HepG2 (cell line): ENCODE measurements around the gene GLRA3. TPM values are rescaled to one million over a fixed set of nuclear protein-coding genes. Genes with fewer than 3 reads are reported as not detected.

Source experiments
- ATAC-seq: fragments of 200-7000 bp; cut with Tn5 transposase; 3 replicates; pipeline ENCODE4 v1.9.1; 2020; ENCODE audit warnings: mild to moderate bottlenecking, moderate library complexity
- BruUV-seq: library from RNA; stranded (reverse); fragments of 400-500 nt; replicated peaks from 2 replicates; lab custom pipeline; 2021; lab: Mats Ljungman, UMichigan
- CTCF ChIA-PET: fragments of 300-600 bp; formaldehyde crosslinking; extraction: SDS; loops from one replicate; lab custom pipeline; 2021; ENCODE audit warnings: low total read pairs, inconsistent platforms, low intra/inter-chr PET ratio; lab: Yijun Ruan, JAX
- POLR2A ChIA-PET: fragments of 350-600 bp; sonication (Branson Sonifier 250); formaldehyde crosslinking; loops from one replicate; lab custom pipeline; 2020; ENCODE audit warnings: antibody characterized with exemption, inconsistent platforms; lab: Yijun Ruan, JAX
- DNase-seq: peaks from one replicate; pipeline ENCODE4 v3.0.0-alpha.2; 2015; ENCODE audit warnings: low spot score
- FAIRE-seq: peaks from 3 replicates; lab custom pipeline; 2011; peaks lifted over from hg19 to GRCh38; lab: Jason Lieb, UNC
- H2AFZ ChIP-seq: one replicate; pipeline ENCODE4 v1.6.1; 2011; ENCODE audit warnings: low read length, inconsistent platforms
- H3K27ac ChIP-seq: fragments of 300-600 bp; 3 replicates; pipeline ENCODE4 v1.8.0; 2011; ENCODE audit warnings: mixed run types, mild to moderate bottlenecking, mixed read lengths, low read length, inconsistent platforms; ENCODE audit not compliant: insufficient read depth; ENCODE audit errors: extremely low read length
- H3K27me3 ChIP-seq, 2 experiments: fragments of 200-600 bp in 1 of 2; 2 replicates in 1 of 2; 3 replicates in 1 of 2; pipeline versions ENCODE4 v1.6.0 to v1.8.0; 2011; ENCODE audit warnings: low read length in 2 of 2, mild to moderate bottlenecking in 2 of 2, moderate library complexity in 2 of 2, inconsistent platforms in 1 of 2; ENCODE audit not compliant: insufficient read depth in 2 of 2, control insufficient read depth in 1 of 2
- H3K36me3 ChIP-seq, 2 experiments: fragments of 200-600 bp in 1 of 2; replicated peaks in 1 of 2; 2 replicates in 1 of 2; 3 replicates in 1 of 2; pipeline versions ENCODE4 v1.5.1 to v1.8.0; 2011; ENCODE audit warnings: low read length in 2 of 2, inconsistent platforms in 1 of 2; ENCODE audit not compliant: insufficient read depth in 2 of 2, control insufficient read depth in 1 of 2
- H3K4me1 ChIP-seq: 2 replicates; pipeline ENCODE4 v1.5.1; 2012; ENCODE audit warnings: low read length, inconsistent platforms; ENCODE audit not compliant: insufficient read depth
- H3K4me2 ChIP-seq: 2 replicates; pipeline ENCODE4 v1.6.0; 2011; ENCODE audit warnings: low read depth, low read length, inconsistent platforms
- H3K4me3 ChIP-seq, 3 experiments: fragments of 200-600 bp in 1 of 3; sonication (generic), shearing (Covaris generic) in 1 of 3; replicated peaks in 1 of 3; 2 replicates each; pipeline ENCODE4 v1.5.1; 2011 to 2016; ENCODE audit warnings: low read length in 3 of 3, inconsistent platforms in 2 of 3, low read depth in 2 of 3, mild to moderate bottlenecking in 2 of 3, control low read depth in 1 of 3, mixed read lengths in 1 of 3; ENCODE audit not compliant: insufficient read depth in 1 of 3
- H3K79me2 ChIP-seq: one replicate; pipeline ENCODE4 v1.6.1; 2011; ENCODE audit warnings: low read length, inconsistent platforms; ENCODE audit not compliant: insufficient read depth
- H3K9ac ChIP-seq: 2 replicates; pipeline ENCODE4 v1.6.0; 2011; ENCODE audit warnings: mild to moderate bottlenecking, low read depth, low read length, inconsistent platforms; ENCODE audit not compliant: insufficient read depth
- H3K9me3 ChIP-seq: 2 replicates; pipeline ENCODE4 v1.5.1; 2012; ENCODE audit warnings: mild to moderate bottlenecking, low read length
- H4K20me1 ChIP-seq: 2 replicates; pipeline ENCODE4 v1.6.0; 2011; ENCODE audit warnings: inconsistent platforms, mild to moderate bottlenecking, low read length, moderate library complexity; ENCODE audit not compliant: insufficient read depth
- BCL6 ChIP-seq: IDR thresholded peaks from 2 replicates; pipeline ENCODE4 v1.6.1; 2016; ENCODE audit warnings: missing genetic modification reagents, missing compliant biosample characterization
- BHLHE40 ChIP-seq: IDR thresholded peaks from 2 replicates; pipeline ENCODE4 v1.6.1; 2011; ENCODE audit warnings: low read length, improper control_type of control experiment
- BRD4 ChIP-seq: sonication (generic); formaldehyde crosslinking; IDR thresholded peaks from 2 replicates; pipeline ENCODE4 v1.4.0; 2020; ENCODE audit warnings: missing genetic modification reagents
- ESRRA ChIP-seq: sonication (generic); formaldehyde crosslinking; IDR thresholded peaks from 2 replicates; pipeline ENCODE4 v1.5.1; 2020; ENCODE audit warnings: mild to moderate bottlenecking, low read depth, missing genetic modification reagents
- HOXD1 ChIP-seq: sonication (generic); formaldehyde crosslinking; IDR thresholded peaks from 2 replicates; pipeline ENCODE4 v1.5.0; 2020; ENCODE audit warnings: missing genetic modification reagents
- KDM1A ChIP-seq: IDR thresholded peaks from 2 replicates; pipeline ENCODE4 v1.6.1; 2016; ENCODE audit warnings: missing compliant biosample characterization
- LCORL ChIP-seq, 2 experiments: fragments of 450-650 bp in 1 of 2; sonication (generic) in 1 of 2; formaldehyde crosslinking in 1 of 2; IDR thresholded peaks; 2 replicates each; pipeline versions ENCODE4 v1.5.0 to v1.6.1; 2017 to 2020; ENCODE audit warnings: antibody characterized with exemption in 1 of 2, missing genetic modification reagents in 1 of 2
- NFE2L1 ChIP-seq: sonication (generic); formaldehyde crosslinking; IDR thresholded peaks from 2 replicates; pipeline ENCODE4 v1.4.0; 2020; ENCODE audit warnings: missing genetic modification reagents, mild to moderate bottlenecking, borderline replicate concordance
- NFKBIZ ChIP-seq: IDR thresholded peaks from 2 replicates; pipeline ENCODE4 v1.6.1; 2018; ENCODE audit warnings: missing genetic modification reagents, missing compliant biosample characterization
- THAP11 ChIP-seq: IDR thresholded peaks from 2 replicates; pipeline ENCODE4 v1.6.1; 2016; ENCODE audit warnings: missing biosample characterization, missing genetic modification reagents
- ZNF263 ChIP-seq: sonication (generic); formaldehyde crosslinking; IDR thresholded peaks from 2 replicates; pipeline ENCODE4 v1.4.0; 2020; ENCODE audit warnings: missing genetic modification reagents
- ZNF432 ChIP-seq: sonication (generic); formaldehyde crosslinking; IDR thresholded peaks from 2 replicates; pipeline ENCODE4 v1.5.0; 2020; ENCODE audit warnings: missing genetic modification reagents, mild to moderate bottlenecking, borderline replicate concordance
- ZNF501 ChIP-seq: sonication (generic); formaldehyde crosslinking; IDR thresholded peaks from 2 replicates; pipeline ENCODE4 v1.5.1; 2020; ENCODE audit warnings: mild to moderate bottlenecking, moderate library complexity, missing genetic modification reagents
- ZNF691 ChIP-seq: sonication (generic); formaldehyde crosslinking; IDR thresholded peaks from 2 replicates; pipeline ENCODE4 v1.4.0; 2020; ENCODE audit warnings: missing genetic modification reagents, low read depth, mild to moderate bottlenecking, borderline replicate concordance
- ZNF720 ChIP-seq: sonication (generic); formaldehyde crosslinking; IDR thresholded peaks from 2 replicates; pipeline ENCODE4 v1.4.0; 2020; ENCODE audit warnings: missing genetic modification reagents
- ZNF839 ChIP-seq: sonication (generic); formaldehyde crosslinking; IDR thresholded peaks from 2 replicates; pipeline ENCODE4 v1.4.0; 2020; ENCODE audit warnings: missing genetic modification reagents, mild to moderate bottlenecking, borderline replicate concordance
- WGBS: methylation state at CpG from one replicate; pipeline ENCODE4 v1.1.6; 2017; ENCODE audit warnings: low lambda C conversion rate; 5-methylcytosine and 5-hydroxymethylcytosine counted together
- in situ Hi-C: cut with HindIII; loops from 2 replicates; pipeline ENCODE4 v1.10.0; 2017; ENCODE audit warnings: low pct_unique_long_range_greater_than_20kb; ENCODE audit not compliant: extremely low pct_ligation_motif_present
- intact Hi-C: fragments of 100-400 bp; cut with micrococcal nuclease; formaldehyde crosslinking; loops from one replicate; pipeline ENCODE4 v1.10.0; 2022; ENCODE audit not compliant: unreplicated experiment
- polyA plus RNA-seq, 8 experiments: library from polyadenylated mRNA; depleted of rRNA in 3 of 8; stranded (reverse) in 7 of 8; unstranded in 1 of 8; fragments of >200 nt; fragmentation: Illumina TruSeq in 4 of 8; extraction: Trizol in 4 of 8; gene quantifications; 2 replicates each; pipeline versions ENCODE4 v1.2.1 to v1.2.3, GENCODE V29; 2011 to 2016; ENCODE audit warnings: low read depth in 4 of 8, missing spikeins in 1 of 8, mixed read lengths in 1 of 8; ENCODE audit not compliant: insufficient read depth in 1 of 8
- total RNA-seq, 5 experiments: library from RNA; depleted of rRNA; stranded (reverse); fragments of >200 nt; fragmentation: Illumina TruSeq; extraction: Trizol; gene quantifications; 2 replicates each; pipeline ENCODE4 v1.2.3, GENCODE V29; 2016; ENCODE audit warnings: low read depth in 1 of 5
- TF ChIP-seq, protein P1 (sequence below): sonication (generic); formaldehyde crosslinking; IDR thresholded peaks from 2 replicates; pipeline ENCODE4 v1.4.0; 2020; ENCODE audit warnings: missing genetic modification reagents, borderline replicate concordance

Gene GLRA3
- total and polyA plus RNA-seq, 2 of the 13 experiments (the other 11 are each of a cell fraction or from before 2014, with no cell fraction given): not detected

- no peaks in the 10 kb centered on the region for H3K36me3 ChIP-seq
- POLR2A ChIA-PET: no interaction called here
- no peaks in the 10 kb centered on the region for H3K9me3 ChIP-seq
- H3K4me1 ChIP-seq: no peaks in the 10 kb centered on the region
- no peak overlapping the region for H3K4me2 ChIP-seq
- WGBS: 0% methylated on average over 1 of the region's 1 CpG
- H3K79me2 ChIP-seq: no peaks in the 10 kb centered on the region
- intact Hi-C loops (no loop called here), in situ Hi-C loops (no loop called here)
- TF ChIP-seq NFKBIZ: no peak
- TF ChIP-seq HOXD1 (CRISPR knock-in tag): no peak
- TF ChIP-seq BHLHE40: no peak
- no peak for TF ChIP-seq ZNF691 (CRISPR knock-in tag)
- H2AFZ ChIP-seq: no peak overlapping the region
- CTCF ChIA-PET: no interaction called here
- H3K4me3 ChIP-seq: no peak overlapping the region
- no peak overlapping the region for H3K9ac ChIP-seq
- FAIRE-seq (no peak), ATAC-seq (no peak), DNase-seq (no peak)
- no peaks in the 10 kb centered on the region for H4K20me1 ChIP-seq
- no peak overlapping the region for H3K27ac ChIP-seq
- no TSS peak for BruUV-seq
- no peaks in the 10 kb centered on the region for H3K27me3 ChIP-seq
These were observed 232.5 kb downstream of the GLRA3 start for GRCh38 chr4:174596513-174596912.

GRCh38 chr4:174595141-174595929 lies 233.7 kb downstream of the GLRA3 start:
- Histone ChIP-seq H3K36me3 (no peaks in the 10 kb centered on the region), H3K4me1 (no peaks in the 10 kb centered on the region), H3K9me3 (no peaks in the 10 kb centered on the region), H2AFZ (no peak overlapping the region), H3K27ac (no peak overlapping the region), H3K79me2 (no peaks in the 10 kb centered on the region), H4K20me1 (no peaks in the 10 kb centered on the region), H3K9ac (no peak overlapping the region), H3K27me3 (no peaks in the 10 kb centered on the region), H3K4me2 (no peak overlapping the region), H3K4me3 (no peak overlapping the region)
- intact Hi-C loops: no loop called here
- BruUV-seq: no TSS peak
- ChIA-PET POLR2A (no interaction called here), CTCF (no interaction called here)
- WGBS: 6% methylated on average over 4 of the region's 4 CpGs
- ATAC-seq (no peak), FAIRE-seq (no peak), DNase-seq (no peak)
- in situ Hi-C loops: no loop called here
- TF ChIP-seq, protein P1, sequence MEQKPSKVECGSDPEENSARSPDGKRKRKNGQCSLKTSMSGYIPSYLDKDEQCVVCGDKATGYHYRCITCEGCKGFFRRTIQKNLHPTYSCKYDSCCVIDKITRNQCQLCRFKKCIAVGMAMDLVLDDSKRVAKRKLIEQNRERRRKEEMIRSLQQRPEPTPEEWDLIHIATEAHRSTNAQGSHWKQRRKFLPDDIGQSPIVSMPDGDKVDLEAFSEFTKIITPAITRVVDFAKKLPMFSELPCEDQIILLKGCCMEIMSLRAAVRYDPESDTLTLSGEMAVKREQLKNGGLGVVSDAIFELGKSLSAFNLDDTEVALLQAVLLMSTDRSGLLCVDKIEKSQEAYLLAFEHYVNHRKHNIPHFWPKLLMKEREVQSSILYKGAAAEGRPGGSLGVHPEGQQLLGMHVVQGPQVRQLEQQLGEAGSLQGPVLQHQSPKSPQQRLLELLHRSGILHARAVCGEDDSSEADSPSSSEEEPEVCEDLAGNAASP: no peak
- TF ChIP-seq ZNF263: no peak
- TF ChIP-seq NFE2L1 (CRISPR knock-in tag): no peak
- no peak for TF ChIP-seq KDM1A (CRISPR knock-in tag)
- TF ChIP-seq ZNF501: no peak
- no peak for TF ChIP-seq BRD4 (CRISPR knock-in tag)
- TF ChIP-seq ZNF839 (CRISPR knock-in tag): no peak
- TF ChIP-seq LCORL (IDR thresholded peaks at IDR 0.05): no peak
- no peak for TF ChIP-seq LCORL (CRISPR knock-in tag; IDR thresholded peaks at IDR 0.05)
- TF ChIP-seq THAP11 (CRISPR knock-in tag): no peak
- TF ChIP-seq ZNF720 (CRISPR knock-in tag): no peak
- TF ChIP-seq ESRRA (CRISPR knock-in tag): no peak
- no peak for TF ChIP-seq ZNF432 (CRISPR knock-in tag)
- TF ChIP-seq BCL6 (CRISPR knock-in tag): no peak
